Neural cell (in vitro differentiated cells): ENCODE results near the gene CROCC. TPM values are rescaled to one million over a fixed set of nuclear protein-coding genes. Genes with fewer than 3 reads are reported as not detected.

Experiments
- H2AFZ ChIP-seq: fragments of 200-600, 300-800 bp; sonication (generic), shearing (Covaris generic); 2 replicates; pipeline ENCODE4 v1.6.0; 2014; ENCODE audit warnings: low read depth, mild to moderate bottlenecking, antibody characterized with exemption, low read length, moderate library complexity
- H3F3A ChIP-seq: fragments of 200-600 bp; shearing (Covaris generic); 2 replicates; pipeline ENCODE4 v1.6.1; 2016; ENCODE audit warnings: mild to moderate bottlenecking, moderate library complexity, mixed read lengths, antibody characterized with exemption, low read length; ENCODE audit not compliant: insufficient read depth, poor library complexity, severe bottlenecking
- H3K27ac ChIP-seq: fragments of 200-600, 300-800 bp; sonication (generic), shearing (Covaris generic); 2 replicates; pipeline ENCODE4 v1.5.1; 2014; ENCODE audit warnings: mild to moderate bottlenecking, low read length, moderate library complexity
- H3K27me3 ChIP-seq: fragments of 300-800, 200-600 bp; sonication (generic), shearing (Covaris generic); 2 replicates; pipeline ENCODE4 v1.6.0; 2014; ENCODE audit warnings: mild to moderate bottlenecking, low read depth, low read length, moderate library complexity; ENCODE audit not compliant: insufficient read depth
- H3K36me3 ChIP-seq: fragments of 300-800, 200-600 bp; sonication (generic), shearing (Covaris generic); 2 replicates; pipeline ENCODE4 v1.5.1; 2014; ENCODE audit warnings: mild to moderate bottlenecking, antibody characterized with exemption, low read length, moderate library complexity; ENCODE audit not compliant: insufficient read depth
- H3K4me2 ChIP-seq: fragments of 300-800, 200-600 bp; sonication (generic), shearing (Covaris generic); 2 replicates; pipeline ENCODE4 v1.6.0; 2014; ENCODE audit warnings: mild to moderate bottlenecking, low read length
- H3K4me3 ChIP-seq: fragments of 300-800, 200-600 bp; sonication (generic), shearing (Covaris generic); 2 replicates; pipeline ENCODE4 v1.5.1; 2014; ENCODE audit warnings: mild to moderate bottlenecking, low read length, moderate library complexity
- H3K79me2 ChIP-seq: fragments of 200-600 bp; shearing (Covaris generic); replicated peaks from 2 replicates; pipeline ENCODE4 v1.6.0; 2014; ENCODE audit warnings: mild to moderate bottlenecking, low read length, moderate library complexity; ENCODE audit not compliant: insufficient read depth
- H3K9ac ChIP-seq: fragments of 300-800, 200-600 bp; sonication (generic), shearing (Covaris generic); 2 replicates; pipeline ENCODE4 v1.6.1; 2016; ENCODE audit warnings: mild to moderate bottlenecking, low read length, mixed read lengths
- H3K9me2 ChIP-seq: fragments of 200-600 bp; shearing (Covaris generic); 2 replicates; pipeline ENCODE4 v1.6.1; 2016; ENCODE audit warnings: mild to moderate bottlenecking, low read length, mixed read lengths; ENCODE audit not compliant: insufficient read depth
- H3K9me3 ChIP-seq: fragments of 200-600, 300-800 bp; sonication (generic), shearing (Covaris generic); 2 replicates; pipeline ENCODE4 v1.6.1; 2016; ENCODE audit warnings: mild to moderate bottlenecking, mixed run types, low read length, moderate library complexity, mixed read lengths
- H4K20me1 ChIP-seq: fragments of 200-600 bp; shearing (Covaris generic); 2 replicates; pipeline ENCODE4 v1.6.1; 2016; ENCODE audit warnings: mild to moderate bottlenecking, mixed run types; ENCODE audit not compliant: insufficient read depth
- EP300 ChIP-seq: fragments of 450-650 bp; conservative IDR thresholded peaks from 2 replicates; pipeline ENCODE4 v1.6.1; 2014; ENCODE audit warnings: antibody characterized with exemption, mild to moderate bottlenecking, moderate library complexity; ENCODE audit not compliant: poor library complexity, severe bottlenecking
- EZH2 ChIP-seq: fragments of 200-600, 300-800 bp; shearing (Covaris generic), sonication (generic); IDR thresholded peaks from 2 replicates; pipeline ENCODE4 v1.6.1; 2014; ENCODE audit warnings: antibody characterized with exemption, low read length, borderline replicate concordance, mild to moderate bottlenecking; ENCODE audit not compliant: insufficient read depth, poor library complexity, severe bottlenecking
- MXI1 ChIP-seq: fragments of 450-650 bp; conservative IDR thresholded peaks from 2 replicates; pipeline ENCODE4 v1.6.1; 2014; ENCODE audit warnings: antibody characterized with exemption, mild to moderate bottlenecking; ENCODE audit not compliant: poor library complexity, severe bottlenecking
- POLR2AphosphoS5 ChIP-seq: IDR thresholded peaks from 2 replicates; pipeline ENCODE4 v1.6.1; 2012
- RAD21 ChIP-seq: fragments of 450-650 bp; conservative IDR thresholded peaks from 2 replicates; pipeline ENCODE4 v1.6.1; 2014; ENCODE audit warnings: antibody characterized with exemption, mild to moderate bottlenecking, moderate library complexity
- SMC3 ChIP-seq: fragments of 450-650 bp; conservative IDR thresholded peaks from 2 replicates; pipeline ENCODE4 v1.6.1; 2014; ENCODE audit warnings: antibody characterized with exemption, mild to moderate bottlenecking, moderate library complexity; ENCODE audit not compliant: poor library complexity
- TAF1 ChIP-seq: IDR thresholded peaks from 2 replicates; pipeline ENCODE4 v1.6.1; 2012; ENCODE audit warnings: low read depth
- polyA plus RNA-seq: library from polyadenylated mRNA; depleted of rRNA; stranded (reverse); fragments of >200 nt; gene quantifications from 2 replicates; pipeline ENCODE4 v1.2.3, GENCODE V29; 2014
- TF ChIP-seq, protein P1 (sequence below): IDR thresholded peaks from 2 replicates; pipeline ENCODE4 v1.6.1; 2012; ENCODE audit warnings: borderline replicate concordance
- TF ChIP-seq, protein P2 (sequence below): fragments of 450-650 bp; IDR thresholded peaks from 2 replicates; pipeline ENCODE4 v1.5.1; 2014; ENCODE audit warnings: antibody characterized with exemption, mild to moderate bottlenecking, moderate library complexity; ENCODE audit not compliant: poor library complexity, severe bottlenecking

Gene CROCC
- polyA plus RNA-seq, 1 donor from 2014 or later: 26.3 TPM

DNA sequence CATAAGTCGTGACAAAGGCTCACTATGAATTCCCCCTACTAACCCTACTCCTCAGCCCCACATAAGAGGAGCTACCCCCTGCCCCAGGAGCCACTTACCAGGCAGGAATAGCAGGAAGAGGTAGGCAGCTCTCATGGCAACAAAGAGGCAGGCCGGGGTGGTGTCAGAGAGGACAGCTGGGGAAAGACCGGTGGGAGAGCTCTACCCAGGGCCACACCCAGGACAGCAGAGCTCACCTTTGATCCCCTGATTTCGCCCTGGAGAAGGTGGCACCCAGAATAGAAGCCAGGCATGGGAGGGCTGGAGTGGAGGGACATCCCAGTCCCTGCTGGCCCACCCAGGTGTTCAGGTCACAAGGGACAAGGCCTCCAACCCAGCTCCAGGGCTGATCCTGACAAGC is 56.4 kb downstream of the CROCC start:
- H3K27ac ChIP-seq: no peak overlapping the region
- no peak overlapping the region for H2AFZ ChIP-seq
- no peaks in the 10 kb centered on the region for H3K9me3 ChIP-seq
- no peak overlapping the region for H3K9ac ChIP-seq
- peaks cover 4% of the 10 kb centered on the region for H3K27me3 ChIP-seq
- H3K79me2 ChIP-seq: peaks cover 4% of the 10 kb centered on the region
- H4K20me1 ChIP-seq: no peaks in the 10 kb centered on the region
- H3K4me2 ChIP-seq: no peak overlapping the region
- H3K36me3 ChIP-seq: no peaks in the 10 kb centered on the region
- no peaks in the 10 kb centered on the region for H3F3A ChIP-seq
- no peak for TF ChIP-seq POLR2AphosphoS5
- TF ChIP-seq, protein P1, sequence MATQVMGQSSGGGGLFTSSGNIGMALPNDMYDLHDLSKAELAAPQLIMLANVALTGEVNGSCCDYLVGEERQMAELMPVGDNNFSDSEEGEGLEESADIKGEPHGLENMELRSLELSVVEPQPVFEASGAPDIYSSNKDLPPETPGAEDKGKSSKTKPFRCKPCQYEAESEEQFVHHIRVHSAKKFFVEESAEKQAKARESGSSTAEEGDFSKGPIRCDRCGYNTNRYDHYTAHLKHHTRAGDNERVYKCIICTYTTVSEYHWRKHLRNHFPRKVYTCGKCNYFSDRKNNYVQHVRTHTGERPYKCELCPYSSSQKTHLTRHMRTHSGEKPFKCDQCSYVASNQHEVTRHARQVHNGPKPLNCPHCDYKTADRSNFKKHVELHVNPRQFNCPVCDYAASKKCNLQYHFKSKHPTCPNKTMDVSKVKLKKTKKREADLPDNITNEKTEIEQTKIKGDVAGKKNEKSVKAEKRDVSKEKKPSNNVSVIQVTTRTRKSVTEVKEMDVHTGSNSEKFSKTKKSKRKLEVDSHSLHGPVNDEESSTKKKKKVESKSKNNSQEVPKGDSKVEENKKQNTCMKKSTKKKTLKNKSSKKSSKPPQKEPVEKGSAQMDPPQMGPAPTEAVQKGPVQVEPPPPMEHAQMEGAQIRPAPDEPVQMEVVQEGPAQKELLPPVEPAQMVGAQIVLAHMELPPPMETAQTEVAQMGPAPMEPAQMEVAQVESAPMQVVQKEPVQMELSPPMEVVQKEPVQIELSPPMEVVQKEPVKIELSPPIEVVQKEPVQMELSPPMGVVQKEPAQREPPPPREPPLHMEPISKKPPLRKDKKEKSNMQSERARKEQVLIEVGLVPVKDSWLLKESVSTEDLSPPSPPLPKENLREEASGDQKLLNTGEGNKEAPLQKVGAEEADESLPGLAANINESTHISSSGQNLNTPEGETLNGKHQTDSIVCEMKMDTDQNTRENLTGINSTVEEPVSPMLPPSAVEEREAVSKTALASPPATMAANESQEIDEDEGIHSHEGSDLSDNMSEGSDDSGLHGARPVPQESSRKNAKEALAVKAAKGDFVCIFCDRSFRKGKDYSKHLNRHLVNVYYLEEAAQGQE: no peak
- no peak for TF ChIP-seq EP300
- no peak for TF ChIP-seq EZH2
- no peak for TF ChIP-seq TAF1
- no peak for TF ChIP-seq RAD21
- TF ChIP-seq, protein P2, sequence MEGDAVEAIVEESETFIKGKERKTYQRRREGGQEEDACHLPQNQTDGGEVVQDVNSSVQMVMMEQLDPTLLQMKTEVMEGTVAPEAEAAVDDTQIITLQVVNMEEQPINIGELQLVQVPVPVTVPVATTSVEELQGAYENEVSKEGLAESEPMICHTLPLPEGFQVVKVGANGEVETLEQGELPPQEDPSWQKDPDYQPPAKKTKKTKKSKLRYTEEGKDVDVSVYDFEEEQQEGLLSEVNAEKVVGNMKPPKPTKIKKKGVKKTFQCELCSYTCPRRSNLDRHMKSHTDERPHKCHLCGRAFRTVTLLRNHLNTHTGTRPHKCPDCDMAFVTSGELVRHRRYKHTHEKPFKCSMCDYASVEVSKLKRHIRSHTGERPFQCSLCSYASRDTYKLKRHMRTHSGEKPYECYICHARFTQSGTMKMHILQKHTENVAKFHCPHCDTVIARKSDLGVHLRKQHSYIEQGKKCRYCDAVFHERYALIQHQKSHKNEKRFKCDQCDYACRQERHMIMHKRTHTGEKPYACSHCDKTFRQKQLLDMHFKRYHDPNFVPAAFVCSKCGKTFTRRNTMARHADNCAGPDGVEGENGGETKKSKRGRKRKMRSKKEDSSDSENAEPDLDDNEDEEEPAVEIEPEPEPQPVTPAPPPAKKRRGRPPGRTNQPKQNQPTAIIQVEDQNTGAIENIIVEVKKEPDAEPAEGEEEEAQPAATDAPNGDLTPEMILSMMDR: no peak
- no peak for TF ChIP-seq MXI1
- TF ChIP-seq SMC3: no peak
- H3K9me2 ChIP-seq: no peaks in the 10 kb centered on the region
- peak overlapping the region; percentile 74 for H3K4me3 ChIP-seq

DNA sequence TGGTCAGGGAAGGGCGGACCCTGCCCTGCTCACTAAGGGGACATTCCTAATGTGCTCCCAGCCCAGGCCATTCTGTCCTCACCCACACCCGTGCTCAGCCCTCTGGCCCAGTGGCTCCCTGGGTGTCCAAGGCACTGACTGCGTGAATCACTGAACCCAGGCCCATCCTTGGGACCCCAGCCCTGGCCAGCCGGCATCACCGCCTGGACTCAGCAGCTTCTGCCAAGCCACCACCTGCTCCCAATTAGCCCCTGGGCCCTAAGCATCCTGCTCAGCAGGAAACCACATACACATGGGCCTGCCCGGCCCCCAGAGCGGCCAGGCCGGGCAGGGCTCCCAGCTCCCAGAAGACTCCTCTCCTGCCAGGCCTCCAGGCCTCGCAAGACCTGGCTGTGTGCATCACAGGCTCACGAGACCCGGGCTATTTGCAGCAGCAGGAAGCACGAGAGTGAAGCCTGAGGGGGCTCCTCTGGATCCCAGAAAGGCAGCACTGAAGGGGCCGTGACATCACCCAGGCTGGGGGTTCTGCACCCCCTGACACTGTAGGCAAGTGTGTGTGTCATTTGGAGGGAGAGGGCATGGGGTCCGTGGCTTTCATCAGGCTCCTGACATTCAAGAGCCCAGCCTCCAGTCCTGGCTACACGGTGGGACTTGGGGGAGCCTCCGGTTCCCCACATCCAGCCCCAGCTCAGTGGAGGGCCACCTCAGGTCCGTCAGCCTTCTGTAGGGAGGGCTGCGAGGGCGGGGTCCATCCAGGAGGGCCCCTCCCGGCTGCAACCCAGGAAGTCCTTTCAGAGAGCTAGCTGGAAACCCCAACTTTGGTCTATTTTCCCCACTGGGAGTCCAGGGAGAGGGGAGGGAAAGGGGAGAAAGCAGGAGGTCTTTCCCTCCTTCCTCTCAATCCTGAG is 57.1 kb downstream of the CROCC start:
- peak overlapping the region; percentile 24 for H3K4me2 ChIP-seq
- H3K79me2 ChIP-seq: peaks cover 4% of the 10 kb centered on the region
- H3K27me3 ChIP-seq: peaks cover 4% of the 10 kb centered on the region
- peak overlapping the region; percentile 70 for H3K9ac ChIP-seq
- H2AFZ ChIP-seq: no peak overlapping the region
- no peaks in the 10 kb centered on the region for H4K20me1 ChIP-seq
- no peak overlapping the region for H3K27ac ChIP-seq
- TF ChIP-seq POLR2AphosphoS5 (no peak), EP300 (no peak), RAD21 (no peak), MXI1 (no peak), SMC3 (no peak), TAF1 (no peak), EZH2 (no peak)
- TF ChIP-seq, protein P2: no peak
- TF ChIP-seq, protein P1: no peak
- peak overlapping the region; percentile 74 for H3K4me3 ChIP-seq
- H3K9me3 ChIP-seq: no peaks in the 10 kb centered on the region
- no peaks in the 10 kb centered on the region for H3K9me2 ChIP-seq
- H3K36me3 ChIP-seq: no peaks in the 10 kb centered on the region
- H3F3A ChIP-seq: no peaks in the 10 kb centered on the region
